Myocyte (in vitro differentiated cells): Measurements from ENCODE around the gene ITGB2. TPM values are rescaled to one million over a fixed set of nuclear protein-coding genes. Genes with fewer than 3 reads are reported as not detected.

ENCODE experiments used
- DNase-seq: peaks from one replicate; pipeline ENCODE4 v3.0.0-alpha.2; 2012; ENCODE audit warnings: low read depth
- total RNA-seq: library from RNA; depleted of rRNA; stranded (reverse); fragments of >200 nt; gene quantifications from 2 replicates; pipeline ENCODE4 v1.2.3, GENCODE V29; 2014

Gene ITGB2
- total RNA-seq, 1 donor from 2014 or later: 3.2 TPM

DNA sequence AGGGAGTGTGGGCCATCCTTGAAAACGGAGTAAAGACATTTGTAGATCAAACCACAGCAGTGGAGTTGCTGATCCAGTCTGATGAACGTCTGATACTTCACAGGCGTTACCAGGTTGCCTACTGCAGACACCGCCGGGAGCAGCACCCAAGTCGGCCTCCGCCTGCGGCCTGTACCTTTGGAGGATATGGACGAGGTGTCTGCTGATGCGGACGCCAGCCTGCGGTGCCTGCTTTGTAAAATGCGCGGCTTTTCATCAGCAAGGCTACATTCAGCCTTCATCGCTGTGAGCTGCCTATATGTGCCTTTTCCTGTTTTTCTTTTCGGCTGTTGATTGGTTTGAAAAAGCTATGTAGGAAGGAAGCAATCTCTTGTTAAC lies 35.1 kb upstream of the ITGB2 start:
- DNase-seq: no peak

DNA sequence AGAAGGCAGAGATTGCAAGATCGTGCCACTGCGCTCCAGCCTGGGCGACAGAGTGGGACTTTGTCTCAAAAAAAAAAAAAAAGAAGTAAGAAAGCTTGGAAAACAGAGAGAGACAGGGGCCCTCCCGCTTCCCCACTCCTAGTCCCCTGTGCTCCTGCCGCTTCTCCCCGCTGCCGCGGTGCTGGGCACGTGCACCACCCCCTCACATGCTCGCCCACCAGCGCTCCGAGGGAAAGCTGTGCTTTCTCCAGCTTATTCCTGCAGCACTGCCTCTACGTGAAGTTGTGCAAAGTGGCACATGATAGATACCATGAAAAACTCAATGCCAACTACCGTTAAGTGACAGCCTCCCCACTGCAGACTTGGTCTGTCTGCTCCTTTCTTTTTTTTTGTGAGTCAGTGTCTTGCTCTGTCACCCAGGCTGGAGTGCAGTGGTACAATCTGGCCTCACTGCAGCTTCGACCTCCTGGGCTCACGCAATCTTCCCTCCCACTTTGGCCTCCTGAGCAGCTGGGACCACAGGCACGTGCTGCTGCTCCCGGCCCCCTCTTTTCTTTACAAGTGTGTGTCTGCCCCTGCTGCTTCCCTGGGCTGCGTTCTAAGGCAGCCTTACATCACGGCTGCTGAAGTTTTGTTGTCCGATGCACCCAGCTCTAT lies 34.6 kb upstream of the ITGB2 start:
- peak; percentile 49 for DNase-seq

DNA sequence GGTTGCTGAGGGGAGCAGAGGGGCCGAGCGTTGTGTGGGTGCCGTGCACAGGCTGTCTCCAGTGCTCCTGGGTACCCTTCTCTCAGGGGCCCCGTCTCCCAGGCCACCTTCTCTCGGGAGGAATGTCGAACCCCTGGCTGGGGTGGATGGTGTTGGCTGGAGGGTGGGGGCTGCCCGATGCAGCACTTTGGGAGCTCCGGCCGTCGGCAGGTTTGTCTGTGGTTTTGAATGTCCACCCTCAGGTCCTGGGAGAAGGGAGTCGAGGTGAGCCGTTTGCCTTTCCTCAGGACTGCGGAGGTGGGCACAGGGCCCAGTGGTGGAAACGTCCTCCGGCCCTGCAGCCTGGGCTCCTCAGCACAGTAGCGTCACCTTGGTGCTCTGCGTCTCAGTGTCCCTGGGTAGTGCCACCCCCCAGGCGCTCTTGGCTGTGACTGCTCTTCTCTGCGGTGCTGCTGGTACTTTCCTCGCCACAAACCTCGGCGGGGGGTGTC lies 33.6 kb upstream of the ITGB2 start:
- DNase-seq: no peak

DNA sequence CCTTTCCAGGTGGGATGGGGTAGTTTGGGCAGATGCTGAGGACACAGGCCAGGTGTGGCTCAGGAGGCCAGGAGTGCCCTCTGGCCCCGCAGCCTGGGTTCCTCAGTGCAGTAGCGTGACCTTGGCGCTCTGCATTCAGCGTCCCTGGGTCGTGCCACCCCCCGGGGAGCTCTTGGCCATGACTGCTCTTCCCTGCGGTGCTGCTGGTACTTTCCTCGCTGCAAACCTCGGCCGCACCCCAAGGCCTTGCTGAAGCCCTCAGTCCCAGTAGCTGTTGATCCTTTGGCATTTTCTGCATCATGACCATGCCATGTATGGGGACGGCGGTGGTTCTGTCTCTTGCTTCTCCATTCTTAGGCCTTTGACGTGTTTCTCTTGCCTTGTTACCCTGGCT lies 32.9 kb upstream of the ITGB2 start:
- DNase-seq: no peak

DNA sequence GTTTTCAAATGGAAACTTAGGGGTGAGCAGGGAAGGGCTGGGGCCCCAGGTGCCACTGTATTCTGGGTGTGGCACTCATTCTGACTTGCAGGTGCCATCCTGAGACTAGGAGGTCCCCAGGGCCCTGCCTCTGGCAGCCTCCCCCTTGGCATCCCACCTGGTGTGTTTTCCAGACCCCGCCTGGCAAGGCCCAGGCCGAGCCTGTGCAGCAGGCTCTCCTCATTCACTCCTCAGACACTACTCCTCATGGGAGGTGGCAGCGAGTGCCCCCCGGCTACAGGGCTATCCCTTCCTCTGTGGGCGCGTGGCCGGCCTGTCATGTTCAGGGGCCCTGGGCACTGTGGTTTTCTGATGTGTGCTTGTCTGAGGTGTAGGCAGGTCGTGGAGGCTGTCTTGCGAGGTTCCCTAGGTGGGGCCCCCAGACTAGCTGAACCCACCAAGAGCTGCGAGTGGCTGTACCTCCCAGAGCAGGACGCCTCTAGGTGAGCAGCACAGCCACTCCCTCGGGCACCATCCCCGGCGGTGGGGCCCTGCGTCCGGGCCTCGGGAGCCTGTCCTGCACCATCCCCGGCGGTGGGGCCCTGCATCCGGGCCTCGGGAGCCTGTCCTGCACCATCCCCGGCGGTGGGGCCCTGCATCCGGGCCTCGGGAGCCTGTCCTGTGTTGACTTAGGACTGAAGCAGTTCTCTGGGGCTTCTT lies 32.4 kb upstream of the ITGB2 start:
- DNase-seq: no peak

DNA sequence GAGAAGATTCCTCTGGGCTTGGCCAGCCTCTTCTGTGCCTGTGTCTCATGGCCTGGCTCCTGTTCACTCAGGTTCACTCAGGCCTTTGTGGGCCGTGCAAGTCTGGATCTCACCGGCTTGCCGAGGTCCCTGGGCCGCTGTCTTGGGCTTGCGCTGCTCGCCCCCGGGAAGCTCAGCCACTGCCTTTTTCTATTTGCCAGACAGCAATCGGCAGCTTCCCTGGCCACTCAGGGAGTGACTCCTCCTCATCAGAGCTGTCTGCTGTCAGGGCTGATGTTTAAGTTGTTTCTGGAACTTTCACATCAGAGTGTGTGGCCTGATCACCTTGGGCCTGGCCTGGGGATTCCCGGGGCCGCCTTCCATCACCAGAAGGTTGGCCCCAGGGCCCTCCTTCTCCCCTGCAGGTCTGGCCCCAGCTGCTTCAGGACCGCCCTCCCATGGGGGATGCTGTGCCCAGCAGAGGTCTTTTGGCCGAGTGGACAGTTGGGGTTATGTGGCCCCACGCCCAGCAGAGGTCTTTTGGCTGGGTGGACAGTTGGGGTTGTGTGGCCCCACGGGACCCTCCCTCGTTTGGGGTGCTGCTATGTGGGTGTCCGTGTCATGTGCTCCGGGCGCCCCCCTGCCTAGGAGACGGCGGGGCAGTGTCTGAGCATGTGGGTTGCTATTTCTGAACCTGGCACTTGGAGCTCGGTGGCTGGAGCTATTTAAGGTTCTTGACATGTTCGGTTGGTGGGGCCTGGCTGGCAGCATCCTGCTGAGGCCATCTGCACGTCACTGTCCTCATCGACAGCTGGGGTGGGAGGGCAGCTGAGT lies 31.6 kb upstream of the ITGB2 start:
- peak; percentile 94 for DNase-seq

DNA sequence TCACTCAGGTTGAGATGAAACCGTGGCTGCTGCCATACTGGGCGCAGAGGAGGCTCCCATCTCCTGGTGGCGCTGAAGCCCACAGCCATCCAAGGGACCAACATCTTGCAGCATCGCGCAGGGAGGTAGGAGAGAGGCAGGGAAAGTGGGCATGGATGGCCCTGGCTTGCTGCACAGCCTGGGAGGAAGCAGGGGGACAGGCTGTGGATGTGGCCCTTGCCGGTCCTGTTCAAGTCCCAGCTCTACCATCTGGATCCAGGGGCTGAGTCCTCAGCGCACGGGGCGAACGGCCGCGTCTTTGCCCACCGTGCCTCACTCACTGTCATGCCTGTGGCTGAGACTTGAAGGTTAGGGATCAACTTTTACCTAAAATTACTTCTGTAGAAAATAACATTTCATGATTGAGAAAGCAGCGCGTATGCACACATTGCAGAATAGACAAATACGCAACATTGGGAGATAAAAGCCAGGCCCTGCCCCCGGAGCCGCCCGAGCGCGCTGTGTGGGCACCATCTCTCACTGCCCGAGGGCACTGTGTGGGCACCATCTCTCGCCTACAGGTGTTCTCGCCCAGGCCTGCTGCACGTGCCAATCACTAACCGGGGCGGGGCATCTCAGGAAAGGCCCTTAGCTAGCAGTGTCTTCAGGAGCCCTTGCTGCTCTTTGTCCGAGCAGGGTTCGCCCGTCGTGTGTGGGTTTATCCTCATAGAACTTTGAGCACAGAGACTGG lies 30.7 kb upstream of the ITGB2 start:
- no peak for DNase-seq

DNA sequence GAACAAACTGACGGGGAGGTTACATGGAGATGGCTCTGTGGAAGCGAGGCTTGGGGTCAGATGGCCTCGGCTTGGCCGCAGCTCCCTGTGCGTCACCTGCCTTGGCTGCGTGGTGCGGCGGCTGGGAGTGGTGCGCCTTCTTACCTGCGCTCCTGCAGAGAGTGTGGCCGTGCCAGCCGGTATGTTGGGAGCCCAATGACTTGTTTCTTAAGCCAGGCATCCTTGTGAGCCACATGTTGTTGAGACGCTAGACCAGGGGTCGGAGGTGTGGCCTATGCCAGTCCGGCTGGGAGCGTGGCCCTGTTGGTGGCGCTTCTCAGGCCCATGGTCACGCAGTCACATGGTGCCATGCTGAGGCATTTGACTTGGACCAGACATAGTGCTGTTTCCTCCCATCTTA lies 29.7 kb upstream of the ITGB2 start:
- no peak for DNase-seq

DNA sequence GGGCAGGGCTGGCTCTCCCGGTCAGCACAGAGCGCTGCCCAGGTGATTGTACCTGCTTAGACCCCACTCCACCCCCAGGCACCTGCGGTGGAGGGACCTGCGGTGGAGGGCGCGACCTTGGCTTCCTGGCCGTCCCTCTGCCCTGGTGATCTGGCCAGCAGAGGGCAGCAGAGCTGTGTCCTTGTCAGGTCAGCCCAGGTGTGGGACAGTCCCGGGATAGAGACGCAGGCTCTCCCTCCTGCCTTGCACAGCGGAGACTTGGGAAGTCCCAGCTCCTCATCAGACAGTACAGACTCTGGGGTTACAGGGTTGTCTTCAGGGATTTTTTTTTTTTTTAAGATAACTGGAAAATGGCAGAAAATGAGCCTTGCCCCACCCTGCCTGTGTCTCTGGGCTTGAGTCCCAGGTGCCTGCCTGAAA lies 29.1 kb upstream of the ITGB2 start:
- peak; percentile 76 for DNase-seq

DNA sequence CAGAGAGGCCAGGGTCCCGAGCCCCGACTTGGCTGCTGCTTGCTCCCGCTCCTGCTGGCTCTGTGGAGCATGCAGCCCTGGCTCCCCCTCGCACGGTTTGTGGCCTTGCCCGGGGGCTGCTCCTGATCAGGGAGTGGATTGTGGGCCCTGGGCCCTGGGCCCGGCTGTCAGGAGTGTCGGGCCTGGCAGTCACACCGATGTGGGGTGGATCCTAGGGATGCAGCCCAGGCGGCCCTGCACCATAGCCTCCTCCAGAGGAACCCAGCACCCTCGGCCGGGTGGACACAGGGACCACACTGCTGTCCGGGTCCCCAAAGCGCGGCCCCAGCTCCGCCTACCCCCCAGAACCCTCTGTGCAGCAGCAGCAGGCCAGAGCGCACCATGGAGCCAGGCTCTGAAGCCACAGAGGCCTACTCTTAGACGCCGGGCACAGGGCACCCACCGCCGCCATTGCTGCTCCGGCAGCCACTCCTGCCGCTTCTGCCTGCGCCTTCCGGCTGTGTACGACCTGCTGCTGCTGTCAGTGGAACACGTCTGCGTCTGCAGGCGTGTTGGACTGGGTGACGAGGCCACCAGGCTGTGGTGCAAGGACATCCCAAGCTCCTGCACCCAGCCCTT lies 28.6 kb upstream of the ITGB2 start:
- DNase-seq: no peak

DNA sequence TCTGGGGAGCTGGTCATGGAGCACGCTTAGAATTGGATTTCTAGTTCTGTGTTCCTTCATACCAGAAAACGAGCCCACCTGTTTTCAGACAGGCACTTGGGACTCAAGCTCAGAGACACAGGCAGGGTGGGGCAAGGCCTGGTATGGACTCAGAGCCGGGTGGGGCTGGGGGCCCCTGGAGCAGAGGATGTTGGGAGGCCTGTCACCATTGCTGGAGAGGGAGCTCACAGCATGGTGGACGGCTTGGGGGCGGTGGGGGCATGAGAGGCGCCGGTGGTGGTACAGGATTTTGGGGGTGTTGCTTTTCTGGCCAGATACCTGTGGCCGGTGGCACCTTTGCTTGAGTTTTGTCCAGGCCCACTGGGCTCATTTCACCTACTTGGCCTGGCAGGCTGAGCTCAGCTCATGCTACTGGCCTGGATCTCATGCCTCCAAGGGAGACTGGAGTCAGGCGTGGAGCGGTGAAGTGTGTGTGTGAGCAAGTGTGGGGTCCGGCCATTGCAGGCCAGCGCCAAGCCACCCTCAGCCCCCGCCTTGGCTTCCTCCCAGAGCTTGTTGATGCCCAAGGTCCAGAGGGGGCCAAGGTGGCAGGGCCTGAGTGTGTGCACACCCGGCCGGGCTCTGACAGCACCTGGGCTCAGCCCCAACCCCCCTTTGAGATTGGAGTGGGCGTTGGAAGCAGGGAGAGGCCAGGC lies 27.9 kb upstream of the ITGB2 start:
- no peak for DNase-seq

DNA sequence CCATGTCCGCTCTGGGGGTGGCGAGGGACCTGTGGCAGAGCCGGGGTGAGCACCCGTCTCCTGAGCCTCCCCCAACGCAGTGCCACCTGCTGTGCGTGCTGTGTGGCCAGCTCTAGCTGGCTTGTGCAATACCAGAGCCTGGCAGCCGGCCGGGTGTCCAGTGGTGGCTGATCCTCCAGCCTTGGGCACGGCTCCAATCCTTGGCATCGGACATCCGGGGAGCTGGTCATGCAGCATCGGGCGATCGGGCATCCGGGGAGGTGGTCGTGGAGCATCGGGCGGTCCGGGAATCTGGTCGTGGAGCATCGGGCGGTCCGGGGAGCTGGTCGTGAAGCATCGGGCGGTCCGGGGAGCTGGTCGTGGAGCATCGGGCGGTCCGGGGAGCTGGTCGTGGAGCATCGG lies 27.2 kb upstream of the ITGB2 start:
- peak; percentile 71 for DNase-seq

DNA sequence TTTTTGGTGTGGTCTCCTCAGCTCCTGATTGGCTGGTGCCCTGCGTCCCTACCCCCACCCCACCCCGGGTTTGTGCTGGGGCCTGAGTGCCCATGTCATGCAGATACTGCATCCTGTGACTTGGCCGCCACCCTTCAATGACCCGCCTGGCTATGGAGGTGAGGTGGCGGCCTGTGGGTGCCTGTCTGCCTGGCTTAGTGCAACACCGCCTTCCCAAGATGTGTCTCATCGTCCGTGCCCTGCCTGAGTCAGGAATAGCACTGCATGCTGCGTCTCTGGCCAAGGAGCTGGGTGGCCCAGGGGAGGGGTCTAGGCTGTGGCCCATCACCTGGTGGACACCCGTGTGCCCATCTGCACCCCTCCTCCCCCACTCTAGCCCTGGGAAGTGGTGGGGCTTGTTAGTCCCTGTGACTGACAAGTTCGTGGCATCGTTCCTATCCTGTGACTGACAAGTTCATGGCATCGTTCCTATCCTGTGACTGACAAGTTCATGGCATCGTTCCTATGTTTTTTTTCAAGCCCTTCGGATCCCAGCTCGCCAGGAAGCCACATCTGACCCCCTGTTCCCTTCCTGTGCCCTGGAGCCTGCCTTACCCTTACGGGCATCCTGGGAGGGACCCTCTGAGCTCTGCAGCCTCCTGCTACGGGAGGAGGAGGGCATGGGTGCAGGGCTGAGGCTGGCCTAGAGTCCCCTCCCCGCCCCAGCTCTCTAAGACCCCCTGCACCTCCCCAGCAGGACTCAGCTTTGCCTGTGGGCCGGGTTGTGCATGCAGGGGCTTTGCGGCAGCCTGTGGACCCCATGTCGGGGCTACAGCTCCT lies 26.6 kb upstream of the ITGB2 start:
- DNase-seq: no peak

DNA sequence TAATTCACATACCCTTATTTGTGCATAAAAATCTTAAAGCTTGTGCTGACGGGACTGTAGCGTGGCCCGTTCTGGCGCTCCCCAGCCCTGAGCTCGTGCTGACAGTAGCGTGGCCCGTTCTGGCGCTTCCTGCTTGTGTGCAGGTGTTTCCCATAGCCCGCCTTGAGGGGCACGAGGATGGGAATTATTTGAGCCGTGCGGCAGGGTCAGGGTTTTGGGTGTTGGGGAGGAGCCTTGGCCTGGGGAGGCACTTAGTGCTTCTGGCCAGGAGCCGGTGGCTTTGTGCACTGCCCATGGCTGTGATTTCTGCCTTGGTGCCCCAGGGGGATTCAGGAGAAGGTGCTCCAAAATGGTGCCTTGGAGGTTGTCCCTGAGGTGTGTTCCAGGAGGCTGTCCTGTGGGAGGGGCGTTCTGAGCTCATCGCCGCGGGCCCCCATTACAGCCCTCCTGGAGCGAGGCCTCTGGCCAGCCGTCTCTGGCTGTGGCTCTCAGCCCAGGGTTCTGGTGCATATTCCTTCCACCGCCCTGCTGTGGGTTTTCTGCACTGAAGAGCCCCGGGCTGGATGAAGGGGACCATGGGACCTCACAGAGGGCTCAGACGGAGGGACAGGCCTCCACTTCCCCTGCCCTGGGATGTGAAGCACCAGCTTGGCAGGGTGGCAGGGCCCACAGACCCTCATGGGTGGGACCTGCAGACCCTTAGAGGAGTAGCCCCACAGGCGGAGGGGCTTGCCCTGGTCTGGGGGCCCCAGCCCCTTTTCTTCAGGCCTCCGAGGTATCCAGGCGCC lies 25.7 kb upstream of the ITGB2 start:
- no peak for DNase-seq

DNA sequence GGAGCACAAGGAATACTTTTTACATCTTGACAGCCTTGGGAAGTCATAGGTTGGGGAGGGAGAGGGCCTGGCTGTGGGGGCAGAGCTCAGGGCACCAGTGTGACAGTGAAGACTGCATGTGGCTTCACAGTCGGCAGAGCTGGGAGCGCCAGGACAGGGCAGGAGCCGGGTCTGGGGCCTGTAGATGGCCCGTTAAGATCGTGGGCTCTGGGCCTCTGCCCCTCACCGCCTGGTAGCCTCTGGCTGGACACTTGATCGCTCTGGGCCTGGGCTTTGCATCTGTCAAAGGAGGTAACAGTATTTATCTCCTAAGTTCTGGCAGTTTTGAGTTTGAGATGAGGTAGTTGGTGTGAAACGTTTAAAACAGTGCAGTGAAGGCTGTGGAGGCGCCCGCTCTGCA lies 23.9 kb upstream of the ITGB2 start:
- DNase-seq: no peak

DNA sequence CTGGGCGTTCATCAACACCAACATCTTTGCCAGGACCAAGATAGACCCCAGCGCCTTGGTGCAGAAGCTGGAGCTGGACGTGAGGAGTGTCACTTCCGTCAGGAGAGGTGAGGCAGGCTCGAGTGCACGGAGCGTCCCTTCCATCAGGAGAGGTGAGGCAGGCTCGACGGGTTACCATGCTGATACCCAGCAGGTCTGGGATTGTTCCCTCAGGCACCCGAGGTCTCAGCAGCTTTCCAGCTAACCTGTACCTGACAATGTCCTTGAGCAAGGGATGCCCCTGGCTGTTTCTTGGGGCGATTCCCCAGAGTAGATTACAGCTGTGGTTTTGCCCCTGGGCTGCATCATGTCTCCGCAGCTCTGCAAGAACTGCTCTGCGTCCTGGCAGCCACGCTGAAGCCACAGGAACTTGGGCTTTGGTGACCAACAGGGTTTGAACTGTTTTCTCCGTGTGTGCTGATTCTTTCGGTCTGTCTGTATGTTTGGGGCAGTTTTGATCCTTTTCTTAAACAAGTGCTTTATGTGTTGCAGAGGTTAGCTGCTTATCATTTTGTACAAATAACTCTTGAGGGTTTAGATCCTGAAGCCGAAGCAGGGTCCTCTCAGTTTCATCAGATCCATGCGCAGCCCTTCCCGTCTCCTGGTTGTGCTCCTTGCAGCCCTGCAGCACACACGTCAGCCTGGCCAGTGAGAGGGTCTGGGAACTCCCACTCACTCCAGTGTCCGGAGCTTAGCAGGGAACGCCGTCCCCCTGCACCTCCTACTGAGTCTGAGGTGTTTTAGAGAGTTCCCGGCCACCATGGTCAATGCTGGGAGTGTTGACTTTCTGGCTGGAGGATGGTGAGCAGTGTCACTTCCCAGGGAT lies 23.2 kb upstream of the ITGB2 start:
- no peak for DNase-seq

DNA sequence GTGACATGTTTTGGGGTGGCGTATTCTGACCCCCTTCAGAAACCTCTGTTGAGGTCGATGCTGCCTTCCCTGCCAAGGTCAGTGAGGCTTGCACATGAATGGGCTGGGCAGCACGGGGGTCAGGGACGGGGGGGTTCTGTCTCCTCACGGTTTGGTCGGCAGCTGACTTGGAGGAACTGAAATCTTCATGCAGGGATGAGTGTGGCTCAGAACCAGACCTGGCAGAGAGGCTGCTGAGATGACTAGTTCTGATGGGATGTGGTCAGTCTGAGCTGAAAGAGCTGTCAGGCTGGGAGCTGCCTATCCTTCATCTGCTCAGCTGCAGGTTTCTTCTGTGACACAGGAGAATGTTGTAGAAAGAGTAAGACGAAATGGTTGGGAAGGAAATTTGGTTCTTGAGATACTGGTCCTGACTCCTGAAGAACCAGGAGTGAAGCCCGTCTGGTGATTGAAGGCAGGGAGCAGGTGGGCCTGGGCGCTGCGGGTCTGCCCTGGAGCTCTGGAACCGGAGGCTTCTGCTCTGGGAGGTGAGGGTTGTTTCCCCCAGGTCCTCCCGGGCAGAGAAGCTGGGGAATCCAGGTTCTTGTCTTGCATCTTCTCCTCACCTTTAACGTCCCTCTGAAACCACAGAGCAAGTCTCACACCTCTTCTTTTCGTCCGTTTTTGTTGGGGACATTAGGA lies 22.4 kb upstream of the ITGB2 start:
- DNase-seq: no peak
